GM12891 (cell line): ENCODE results near the gene SMYD3.

Source experiments
- DNase-seq: peaks from one replicate; pipeline ENCODE4 v3.0.0; 2011; ENCODE audit warnings: low spot score; ENCODE audit not compliant: insufficient read length
- FAIRE-seq: peaks from 2 replicates; lab custom pipeline; 2011; peaks lifted over from hg19 to GRCh38; lab: Jason Lieb, UNC
- PAX5 ChIP-seq: IDR thresholded peaks from 2 replicates; pipeline ENCODE4 v1.6.1; 2011; ENCODE audit warnings: low read length, moderate library complexity, mild to moderate bottlenecking; ENCODE audit not compliant: insufficient read depth, severe bottlenecking
- POLR2A ChIP-seq: IDR thresholded peaks from 2 replicates; pipeline ENCODE4 v1.6.1; 2011; ENCODE audit warnings: low read depth, low read length, control low read depth
- POLR2AphosphoS5 ChIP-seq: IDR thresholded peaks from 2 replicates; pipeline ENCODE4 v1.6.1; 2011; ENCODE audit warnings: low read depth, low read length, control low read depth
- POU2F2 ChIP-seq: IDR thresholded peaks from 2 replicates; pipeline ENCODE4 v1.6.1; 2011; ENCODE audit warnings: low read depth, mild to moderate bottlenecking, control low read depth, low read length, moderate library complexity
- SPI1 ChIP-seq: IDR thresholded peaks from 2 replicates; pipeline ENCODE4 v1.6.1; 2011; ENCODE audit warnings: low read depth, low read length, control low read depth
- TAF1 ChIP-seq: IDR thresholded peaks from 2 replicates; pipeline ENCODE4 v1.6.1; 2011; ENCODE audit warnings: low read depth, low read length, control low read depth

SMYD3 gene

GRCh38 chr1:246397046-246397445 lies 110.0 kb downstream of the SMYD3 start:
- TF ChIP-seq SPI1: no peak
- no peak for TF ChIP-seq PAX5
- no peak for TF ChIP-seq TAF1
- TF ChIP-seq POLR2AphosphoS5: no peak
- no peak for TF ChIP-seq POU2F2
- no peak for TF ChIP-seq POLR2A
- FAIRE-seq (no peak), DNase-seq (no peak)

DNA sequence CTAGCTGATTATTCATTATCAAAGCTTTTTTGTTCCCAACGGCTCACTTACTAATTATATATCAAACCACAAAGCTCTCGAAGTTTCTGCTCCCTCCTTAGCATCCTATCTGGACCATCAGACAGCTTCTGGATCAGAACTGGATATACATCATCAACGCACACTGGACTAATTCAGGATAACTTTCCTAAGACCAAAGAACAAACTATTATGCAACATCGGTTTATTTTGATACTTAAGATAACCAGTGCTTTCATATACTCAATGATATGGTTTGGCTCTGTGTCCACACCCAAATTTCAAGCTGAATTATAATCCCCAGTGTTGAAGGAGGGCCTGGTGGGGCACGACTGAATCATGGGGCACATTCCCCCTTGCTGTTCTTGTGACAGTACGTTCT lies 110.8 kb downstream of the SMYD3 start:
- TF ChIP-seq POLR2A (no peak), SPI1 (no peak), PAX5 (no peak), POLR2AphosphoS5 (no peak), POU2F2 (no peak), TAF1 (no peak)
- DNase-seq (no peak), FAIRE-seq (no peak)

DNA sequence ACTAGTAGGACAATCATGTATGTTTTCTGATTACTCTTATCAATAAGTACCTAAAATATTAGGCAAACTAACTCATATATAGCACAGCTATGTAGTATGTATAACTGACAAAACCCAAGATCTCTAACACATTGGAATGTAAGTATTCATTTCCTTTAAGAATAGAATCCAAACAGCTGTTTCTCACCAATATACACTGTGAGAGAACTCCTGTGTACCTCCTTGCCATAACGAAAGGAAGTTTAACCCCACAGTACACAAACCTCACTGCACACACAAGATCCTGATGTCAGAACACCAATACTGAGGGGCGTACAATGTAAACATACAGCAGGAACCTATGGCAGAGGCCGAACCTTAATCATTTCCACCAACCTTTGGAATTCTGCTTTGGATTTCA lies 113.0 kb downstream of the SMYD3 start:
- no peak for DNase-seq
- no peak for TF ChIP-seq TAF1
- TF ChIP-seq PAX5: no peak
- TF ChIP-seq POLR2A: no peak
- no peak for TF ChIP-seq POU2F2
- no peak for TF ChIP-seq SPI1
- no peak for TF ChIP-seq POLR2AphosphoS5
- peak; percentile 47 for FAIRE-seq

DNA sequence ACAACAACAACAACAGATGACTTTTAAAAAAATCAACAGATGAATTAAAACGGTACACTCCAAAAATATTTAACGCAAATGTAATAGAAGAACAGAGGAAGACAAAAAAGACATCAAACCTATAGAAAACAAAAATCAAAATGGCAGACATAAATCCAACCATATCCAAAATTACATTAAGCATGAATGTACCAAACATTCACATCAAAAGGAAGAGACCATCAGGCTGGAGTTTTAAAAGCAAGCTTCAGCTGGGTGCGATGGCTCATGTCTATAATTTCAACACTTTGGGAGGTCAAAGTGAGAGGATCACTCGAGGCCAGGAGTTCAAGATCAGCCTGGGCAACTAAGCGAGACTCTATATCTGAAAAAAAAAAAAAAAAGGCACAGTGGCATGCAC lies 116.2 kb downstream of the SMYD3 start:
- no peak for DNase-seq
- FAIRE-seq: no peak
- TF ChIP-seq PAX5 (no peak), TAF1 (no peak), SPI1 (no peak), POLR2A (no peak), POLR2AphosphoS5 (no peak)

DNA sequence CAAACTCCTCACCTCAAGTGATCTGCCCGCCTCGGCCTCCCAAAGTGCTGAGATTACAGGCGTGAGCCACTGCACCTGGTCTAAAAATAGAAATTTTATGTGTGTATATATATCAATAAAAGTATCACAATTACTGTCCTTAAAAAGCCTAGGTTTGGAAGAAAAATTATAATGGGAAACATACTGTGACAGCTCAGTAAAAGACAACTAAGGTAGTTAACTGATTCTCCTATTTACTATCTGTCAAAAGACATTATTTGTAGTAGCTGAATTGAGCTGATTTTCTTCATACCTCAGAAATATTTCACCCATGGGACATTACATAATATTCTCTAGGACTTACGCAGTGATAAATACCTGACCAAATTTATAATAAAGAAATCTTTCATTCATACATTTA lies 122.5 kb downstream of the SMYD3 start:
- DNase-seq (no peak), FAIRE-seq (no peak)
- TF ChIP-seq POU2F2 (no peak), SPI1 (no peak), POLR2A (no peak), PAX5 (no peak), TAF1 (no peak), POLR2AphosphoS5 (no peak)

DNA sequence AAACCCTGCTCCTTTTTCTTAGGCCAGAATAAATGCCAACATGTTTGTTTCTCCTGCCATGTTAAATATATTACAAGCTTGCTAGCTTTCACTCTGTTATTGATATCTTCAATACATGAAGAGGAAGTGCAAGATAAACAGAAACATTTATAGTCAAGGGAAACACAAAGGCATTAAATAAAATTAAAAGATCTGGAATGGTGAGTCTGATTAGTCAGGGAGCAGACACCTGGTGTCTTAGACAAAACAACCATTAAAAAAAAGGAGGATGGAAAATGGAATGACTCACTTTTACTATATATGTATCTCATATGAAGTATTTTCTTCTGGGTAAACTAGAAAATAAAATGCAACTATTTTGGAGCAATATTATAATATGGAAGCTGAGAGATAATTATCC lies 123.3 kb downstream of the SMYD3 start:
- TF ChIP-seq POU2F2: no peak
- no peak for TF ChIP-seq PAX5
- TF ChIP-seq SPI1: no peak
- TF ChIP-seq TAF1: no peak
- TF ChIP-seq POLR2A: no peak
- no peak for TF ChIP-seq POLR2AphosphoS5
- FAIRE-seq (no peak), DNase-seq (no peak)

DNA sequence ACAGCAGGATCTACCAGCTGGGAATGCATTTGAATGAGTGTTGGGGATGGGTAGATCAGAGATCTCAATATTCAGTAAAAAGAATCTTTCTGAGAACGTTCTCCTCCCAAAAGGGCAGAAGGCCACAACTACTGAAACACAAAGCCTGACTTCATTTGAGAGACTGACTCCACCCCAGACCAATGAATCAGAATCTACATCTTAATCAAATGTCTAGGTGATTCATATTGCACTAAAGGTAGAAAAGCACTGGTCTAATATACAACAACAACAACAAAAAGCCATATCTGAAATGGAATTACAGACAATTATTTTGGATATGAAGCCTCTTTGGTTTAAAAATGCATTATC lies 123.9 kb downstream of the SMYD3 start:
- no peak for FAIRE-seq
- no peak for DNase-seq
- TF ChIP-seq SPI1: no peak
- no peak for TF ChIP-seq TAF1
- no peak for TF ChIP-seq POU2F2
- no peak for TF ChIP-seq PAX5
- no peak for TF ChIP-seq POLR2AphosphoS5
- no peak for TF ChIP-seq POLR2A

DNA sequence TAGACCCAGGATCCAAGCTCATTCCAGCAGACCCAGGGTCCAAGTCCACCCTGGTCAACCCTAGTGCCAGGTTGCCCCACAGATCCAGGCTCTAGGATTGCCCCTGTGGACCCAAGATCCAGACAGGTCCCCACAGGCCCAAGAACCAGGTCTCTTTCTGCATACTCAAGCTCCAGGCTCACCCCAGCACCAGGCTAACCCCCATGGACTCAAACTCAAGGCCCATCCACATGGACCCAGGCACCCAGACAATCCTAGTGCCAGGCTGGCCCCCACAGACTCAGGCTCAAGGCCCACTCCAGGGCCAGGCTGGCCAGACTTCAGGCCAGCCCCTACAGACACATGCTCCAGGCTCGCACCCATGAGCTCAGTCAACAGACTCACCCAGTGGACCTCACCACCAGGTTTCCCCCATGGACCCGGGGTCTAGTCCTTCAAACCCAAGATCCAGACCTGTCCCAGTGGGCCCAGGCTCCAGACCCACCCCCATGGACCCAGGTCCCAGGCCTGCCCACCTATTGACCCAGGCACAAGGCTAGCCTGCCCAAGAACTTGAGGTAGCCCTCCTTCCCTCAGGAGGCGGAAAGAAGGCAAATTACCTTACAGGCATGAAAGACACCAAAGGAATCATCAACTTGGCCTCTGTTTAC lies 124.4 kb downstream of the SMYD3 start:
- TF ChIP-seq SPI1 (no peak), POLR2AphosphoS5 (no peak), PAX5 (no peak), POU2F2 (no peak), POLR2A (no peak), TAF1 (no peak)
- DNase-seq: no peak
- no peak for FAIRE-seq

GRCh38 chr1:246381452-246381851 lies 125.6 kb downstream of the SMYD3 start:
- FAIRE-seq (no peak), DNase-seq (no peak)
- no peak for TF ChIP-seq POU2F2
- TF ChIP-seq SPI1: no peak
- TF ChIP-seq PAX5: no peak
- no peak for TF ChIP-seq POLR2AphosphoS5
- TF ChIP-seq POLR2A: no peak
- no peak for TF ChIP-seq TAF1
